Measurements from ENCODE around the gene ST6GALNAC1.

The ST6GALNAC1 gene

GRCh38 chr17:76686538-76687297 is 43.2 kb upstream of the ST6GALNAC1 start:
- no peak overlapping the region for H3K27ac ChIP-seq
- TF ChIP-seq ZFX (IDR thresholded peaks at IDR 0.05; ENCODE audit: borderline replicate concordance) (no peak), CTCF (IDR thresholded peaks at IDR 0.05) (no peak)

GRCh38 chr17:76685846-76686245 is 42.3 kb upstream of the ST6GALNAC1 start:
- H3K27ac ChIP-seq, result no peak overlapping the region
- TF ChIP-seq CTCF (IDR thresholded peaks at IDR 0.05) (no peak), ZFX (IDR thresholded peaks at IDR 0.05; ENCODE audit: borderline replicate concordance) (no peak)

GRCh38 chr17:76685366-76685765 is 41.8 kb upstream of the ST6GALNAC1 start:
- TF ChIP-seq ZFX (IDR thresholded peaks at IDR 0.05; ENCODE audit: borderline replicate concordance) (no peak), CTCF (IDR thresholded peaks at IDR 0.05) (no peak)
- H3K27ac ChIP-seq, result no peak overlapping the region

- TF ChIP-seq ZFX (IDR thresholded peaks at IDR 0.05; ENCODE audit: borderline replicate concordance) (no peak), CTCF (IDR thresholded peaks at IDR 0.05) (no peak)
- no peak overlapping the region for H3K27ac ChIP-seq
These were observed 41.2 kb upstream of the ST6GALNAC1 start for GRCh38 chr17:76684756-76685155.

GRCh38 chr17:76683921-76684745 is 40.6 kb upstream of the ST6GALNAC1 start:
- no peak overlapping the region for H3K27ac ChIP-seq
- TF ChIP-seq ZFX (IDR thresholded peaks at IDR 0.05; ENCODE audit: borderline replicate concordance), result no peak
- no peak for TF ChIP-seq CTCF (IDR thresholded peaks at IDR 0.05)

- TF ChIP-seq CTCF (IDR thresholded peaks at IDR 0.05) (no peak), ZFX (IDR thresholded peaks at IDR 0.05; ENCODE audit: borderline replicate concordance) (no peak)
These were observed 39.6 kb upstream of the ST6GALNAC1 start for GRCh38 chr17:76683011-76683755.

More at GRCh38 chr17:76683011-76683755, 39.6 kb upstream of the ST6GALNAC1 start:
- no peak overlapping the region for H3K27ac ChIP-seq
